Liver (tissue), 3 donors: ENCODE data around the gene BRDT.

Experiments
- GABPA ChIP-seq, 2 donors: IDR thresholded peaks in 1 of 2; conservative IDR thresholded peaks in 1 of 2; 2 replicates each; pipeline ENCODE4 v1.6.1; 2016; ENCODE audit warnings: antibody characterized with exemption in 2 of 2, mild to moderate bottlenecking in 1 of 2, moderate library complexity in 1 of 2
- HNF4G ChIP-seq: IDR thresholded peaks from 2 replicates; pipeline ENCODE4 v1.6.1; 2016; ENCODE audit warnings: antibody characterized with exemption
- JUND ChIP-seq, 2 donors: IDR thresholded peaks; 2 replicates each; pipeline ENCODE4 v1.6.1; 2016; ENCODE audit warnings: antibody characterized with exemption in 2 of 2
- RAD21 ChIP-seq, 2 donors: IDR thresholded peaks; 2 replicates each; pipeline ENCODE4 v1.6.1; 2016; ENCODE audit warnings: antibody characterized with exemption in 2 of 2, mild to moderate bottlenecking in 2 of 2
- RXRA ChIP-seq, 2 donors: IDR thresholded peaks; 2 replicates each; pipeline ENCODE4 v1.6.1; 2017 to 2018; ENCODE audit warnings: antibody characterized with exemption in 2 of 2, mild to moderate bottlenecking in 1 of 2
- YY1 ChIP-seq: IDR thresholded peaks from 2 replicates; pipeline ENCODE4 v1.6.1; 2016; ENCODE audit warnings: antibody characterized with exemption, mild to moderate bottlenecking
- TF ChIP-seq, protein P1 (sequence below): fragments of 150-350 bp; IDR thresholded peaks from 2 replicates; pipeline ENCODE4 v1.5.1; 2017; ENCODE audit warnings: improper control_type of control experiment, low read depth, low read length; ENCODE audit not compliant: missing input control
- TF ChIP-seq, protein P2 (sequence below): IDR thresholded peaks from 2 replicates; pipeline ENCODE4 v1.6.1; 2016; ENCODE audit warnings: antibody characterized with exemption
- TF ChIP-seq, protein P3 (sequence below): IDR thresholded peaks from 2 replicates; pipeline ENCODE4 v1.6.1; 2016; ENCODE audit warnings: antibody characterized with exemption, mild to moderate bottlenecking
- TF ChIP-seq, protein P4 (sequence below): IDR thresholded peaks from 2 replicates; pipeline ENCODE4 v1.6.1; 2016; ENCODE audit warnings: antibody characterized with exemption
- donor health status: healthy.
- donor health status: healthy.

DNA sequence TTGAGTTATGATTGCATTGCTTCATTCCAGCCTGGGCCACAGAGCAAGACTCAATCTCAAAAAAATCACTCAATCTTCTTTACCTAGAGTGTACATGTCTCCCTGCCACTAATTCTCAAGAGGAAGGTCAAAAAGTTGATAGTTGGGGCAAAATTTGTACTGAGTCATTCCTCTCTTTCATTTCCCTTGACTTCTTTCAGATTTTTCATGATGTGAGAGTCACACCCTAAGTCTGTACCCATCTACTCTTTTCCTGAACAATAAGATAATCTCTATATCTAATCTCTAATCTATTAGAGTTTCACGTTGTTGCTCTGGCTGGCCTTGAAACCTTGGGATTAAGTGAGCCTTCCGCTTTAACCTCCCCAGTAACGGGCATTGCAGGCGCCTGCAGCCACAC, 1.1 kb upstream of the BRDT start:
- TF ChIP-seq, protein P1, sequence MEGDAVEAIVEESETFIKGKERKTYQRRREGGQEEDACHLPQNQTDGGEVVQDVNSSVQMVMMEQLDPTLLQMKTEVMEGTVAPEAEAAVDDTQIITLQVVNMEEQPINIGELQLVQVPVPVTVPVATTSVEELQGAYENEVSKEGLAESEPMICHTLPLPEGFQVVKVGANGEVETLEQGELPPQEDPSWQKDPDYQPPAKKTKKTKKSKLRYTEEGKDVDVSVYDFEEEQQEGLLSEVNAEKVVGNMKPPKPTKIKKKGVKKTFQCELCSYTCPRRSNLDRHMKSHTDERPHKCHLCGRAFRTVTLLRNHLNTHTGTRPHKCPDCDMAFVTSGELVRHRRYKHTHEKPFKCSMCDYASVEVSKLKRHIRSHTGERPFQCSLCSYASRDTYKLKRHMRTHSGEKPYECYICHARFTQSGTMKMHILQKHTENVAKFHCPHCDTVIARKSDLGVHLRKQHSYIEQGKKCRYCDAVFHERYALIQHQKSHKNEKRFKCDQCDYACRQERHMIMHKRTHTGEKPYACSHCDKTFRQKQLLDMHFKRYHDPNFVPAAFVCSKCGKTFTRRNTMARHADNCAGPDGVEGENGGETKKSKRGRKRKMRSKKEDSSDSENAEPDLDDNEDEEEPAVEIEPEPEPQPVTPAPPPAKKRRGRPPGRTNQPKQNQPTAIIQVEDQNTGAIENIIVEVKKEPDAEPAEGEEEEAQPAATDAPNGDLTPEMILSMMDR, result no peak
- TF ChIP-seq, protein P2, sequence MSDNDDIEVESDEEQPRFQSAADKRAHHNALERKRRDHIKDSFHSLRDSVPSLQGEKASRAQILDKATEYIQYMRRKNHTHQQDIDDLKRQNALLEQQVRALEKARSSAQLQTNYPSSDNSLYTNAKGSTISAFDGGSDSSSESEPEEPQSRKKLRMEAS, result no peak
- no peak for TF ChIP-seq RAD21 (IDR thresholded peaks at IDR 0.05)
- TF ChIP-seq HNF4G, result no peak
- TF ChIP-seq RXRA (IDR thresholded peaks at IDR 0.05), result no peak
- no peak for TF ChIP-seq YY1
- TF ChIP-seq GABPA (IDR thresholded peaks at IDR 0.05 in 1 of 2, conservative IDR thresholded peaks at IDR 0.05 in 1 of 2), result no peak
- TF ChIP-seq, protein P3, sequence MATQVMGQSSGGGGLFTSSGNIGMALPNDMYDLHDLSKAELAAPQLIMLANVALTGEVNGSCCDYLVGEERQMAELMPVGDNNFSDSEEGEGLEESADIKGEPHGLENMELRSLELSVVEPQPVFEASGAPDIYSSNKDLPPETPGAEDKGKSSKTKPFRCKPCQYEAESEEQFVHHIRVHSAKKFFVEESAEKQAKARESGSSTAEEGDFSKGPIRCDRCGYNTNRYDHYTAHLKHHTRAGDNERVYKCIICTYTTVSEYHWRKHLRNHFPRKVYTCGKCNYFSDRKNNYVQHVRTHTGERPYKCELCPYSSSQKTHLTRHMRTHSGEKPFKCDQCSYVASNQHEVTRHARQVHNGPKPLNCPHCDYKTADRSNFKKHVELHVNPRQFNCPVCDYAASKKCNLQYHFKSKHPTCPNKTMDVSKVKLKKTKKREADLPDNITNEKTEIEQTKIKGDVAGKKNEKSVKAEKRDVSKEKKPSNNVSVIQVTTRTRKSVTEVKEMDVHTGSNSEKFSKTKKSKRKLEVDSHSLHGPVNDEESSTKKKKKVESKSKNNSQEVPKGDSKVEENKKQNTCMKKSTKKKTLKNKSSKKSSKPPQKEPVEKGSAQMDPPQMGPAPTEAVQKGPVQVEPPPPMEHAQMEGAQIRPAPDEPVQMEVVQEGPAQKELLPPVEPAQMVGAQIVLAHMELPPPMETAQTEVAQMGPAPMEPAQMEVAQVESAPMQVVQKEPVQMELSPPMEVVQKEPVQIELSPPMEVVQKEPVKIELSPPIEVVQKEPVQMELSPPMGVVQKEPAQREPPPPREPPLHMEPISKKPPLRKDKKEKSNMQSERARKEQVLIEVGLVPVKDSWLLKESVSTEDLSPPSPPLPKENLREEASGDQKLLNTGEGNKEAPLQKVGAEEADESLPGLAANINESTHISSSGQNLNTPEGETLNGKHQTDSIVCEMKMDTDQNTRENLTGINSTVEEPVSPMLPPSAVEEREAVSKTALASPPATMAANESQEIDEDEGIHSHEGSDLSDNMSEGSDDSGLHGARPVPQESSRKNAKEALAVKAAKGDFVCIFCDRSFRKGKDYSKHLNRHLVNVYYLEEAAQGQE, result no peak
- TF ChIP-seq, protein P4, sequence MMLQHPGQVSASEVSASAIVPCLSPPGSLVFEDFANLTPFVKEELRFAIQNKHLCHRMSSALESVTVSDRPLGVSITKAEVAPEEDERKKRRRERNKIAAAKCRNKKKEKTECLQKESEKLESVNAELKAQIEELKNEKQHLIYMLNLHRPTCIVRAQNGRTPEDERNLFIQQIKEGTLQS, result no peak
- TF ChIP-seq JUND (IDR thresholded peaks at IDR 0.05), result no peak
